ENCODE results near the gene COMMD3.

The COMMD3 gene

GRCh38 chr10:22320591-22321155, 4.5 kb downstream of the COMMD3 start, which contains the start of gene BMI1:
TSS of gene BMI1 (plus strand) at chr10:22321099. CDS start at chr10:22326450, 5,351 bp downstream.
- DNase-seq: peak; percentile 42

- DNase-seq: no peak
Measured at GRCh38 chr10:22321156-22321923, 5.2 kb downstream of the COMMD3 start.

- no peak for DNase-seq
Measured at GRCh38 chr10:22321924-22322640, 5.9 kb downstream of the COMMD3 start.

- DNase-seq: no peak
Measured at GRCh38 chr10:22322641-22323160, 6.5 kb downstream of the COMMD3 start.

GRCh38 chr10:22323538-22324305, 7.5 kb downstream of the COMMD3 start:
- DNase-seq: no peak

- no peak for DNase-seq
Measured at GRCh38 chr10:22324413-22324812, 8.2 kb downstream of the COMMD3 start.

- no peak for DNase-seq
Measured at GRCh38 chr10:22324893-22325271, 8.7 kb downstream of the COMMD3 start.

GRCh38 chr10:22325272-22326144, 9.3 kb downstream of the COMMD3 start:
- no peak for DNase-seq

- no peak for DNase-seq
Measured at GRCh38 chr10:22326145-22326702, 10.0 kb downstream of the COMMD3 start.

- no peak for DNase-seq
Measured at GRCh38 chr10:22329150-22329549, 13.0 kb downstream of the COMMD3 start.

GRCh38 chr10:22332116-22332692, 16.0 kb downstream of the COMMD3 start:
- no peak for DNase-seq

- DNase-seq: no peak
Measured at GRCh38 chr10:22333167-22333974, 17.2 kb downstream of the COMMD3 start.

- no peak for DNase-seq
Measured at GRCh38 chr10:22333975-22334282, 17.7 kb downstream of the COMMD3 start.

GRCh38 chr10:22334414-22335172, 18.4 kb downstream of the COMMD3 start:
- DNase-seq: no peak

- no peak for DNase-seq
Measured at GRCh38 chr10:22335173-22335933, 19.2 kb downstream of the COMMD3 start.

- DNase-seq: no peak
Measured at GRCh38 chr10:22338185-22338900, 22.2 kb downstream of the COMMD3 start.

- no peak for DNase-seq
Measured at GRCh38 chr10:22338931-22339330, 22.7 kb downstream of the COMMD3 start.

GRCh38 chr10:22339761-22340328, 23.7 kb downstream of the COMMD3 start:
- DNase-seq: peak; percentile 51
